COR-L47 (cell line): ENCODE measurements around the gene TUFT1.

ENCODE experiments used
- DNase-seq: peaks from one replicate; lab custom pipeline; 2025; lab: John Stamatoyannopoulos, UW

The TUFT1 gene

GRCh38 chr1:151539321-151540020 is 638 bp upstream of the TUFT1 start:
- DNase-seq = peak; percentile 98

GRCh38 chr1:151540982-151541377 is 871 bp downstream of the TUFT1 start:
- DNase-seq = no peak

GRCh38 chr1:151541752-151542151 is 1.6 kb downstream of the TUFT1 start:
- no peak for DNase-seq

GRCh38 chr1:151542710-151543129 is 2.6 kb downstream of the TUFT1 start:
- DNase-seq = no peak

GRCh38 chr1:151545542-151545941 is 5.4 kb downstream of the TUFT1 start:
- DNase-seq = no peak

- no peak for DNase-seq
Measured at GRCh38 chr1:151546011-151546925, 6.2 kb downstream of the TUFT1 start.

GRCh38 chr1:151547119-151547899 is 7.2 kb downstream of the TUFT1 start:
- DNase-seq = no peak

GRCh38 chr1:151547900-151548230 is 7.8 kb downstream of the TUFT1 start:
- no peak for DNase-seq

- DNase-seq = no peak
Measured at GRCh38 chr1:151549199-151549598, 9.1 kb downstream of the TUFT1 start.

- no peak for DNase-seq
Measured at GRCh38 chr1:151553659-151554058, 13.6 kb downstream of the TUFT1 start.

- no peak for DNase-seq
Measured at GRCh38 chr1:151556052-151556451, 15.9 kb downstream of the TUFT1 start.

- DNase-seq = no peak
Measured at GRCh38 chr1:151562661-151563060, 22.6 kb downstream of the TUFT1 start.

- no peak for DNase-seq
Measured at GRCh38 chr1:151563376-151563775, 23.3 kb downstream of the TUFT1 start.

GRCh38 chr1:151565502-151566189 is 25.5 kb downstream of the TUFT1 start:
- peak; percentile 66 for DNase-seq

GRCh38 chr1:151568626-151569088 is 28.5 kb downstream of the TUFT1 start:
- DNase-seq = no peak

GRCh38 chr1:151570819-151571218 is 30.7 kb downstream of the TUFT1 start:
- DNase-seq = peak; percentile 73

GRCh38 chr1:151574575-151575529 is 34.7 kb downstream of the TUFT1 start:
- no peak for DNase-seq

GRCh38 chr1:151577173-151577572 is 37.1 kb downstream of the TUFT1 start:
- no peak for DNase-seq

GRCh38 chr1:151578941-151579340 is 38.8 kb downstream of the TUFT1 start:
- no peak for DNase-seq

- DNase-seq = no peak
Measured at GRCh38 chr1:151579436-151580225, 39.5 kb downstream of the TUFT1 start.
